Body of pancreas (tissue), 4 donors: ENCODE results near the gene PMM1.

ENCODE experiments used
- CTCF ChIP-seq, 7 experiments: fragments of 450-650 bp in 4 of 7; fragments of 200-600 bp in 3 of 7; sonication (generic) in 3 of 7; IDR thresholded peaks; one replicate each; pipeline ENCODE4 v1.5.1; 2016 to 2019; ENCODE audit warnings: antibody characterized with exemption in 7 of 7
- POLR2A ChIP-seq, 3 donors: fragments of 450-650 bp; IDR thresholded peaks; one replicate each; pipeline ENCODE4 v1.6.1; 2016; ENCODE audit warnings: antibody characterized with exemption in 3 of 3, mild to moderate bottlenecking in 2 of 3

- no peak for TF ChIP-seq CTCF (IDR thresholded peaks at IDR 0.05)
- no peak for TF ChIP-seq POLR2A (IDR thresholded peaks at IDR 0.05)
Measured at GRCh38 chr22:41539146-41540005, 50.3 kb downstream of the PMM1 start.
